ENCODE measurements around the gene MSI2.

Gene MSI2

DNA sequence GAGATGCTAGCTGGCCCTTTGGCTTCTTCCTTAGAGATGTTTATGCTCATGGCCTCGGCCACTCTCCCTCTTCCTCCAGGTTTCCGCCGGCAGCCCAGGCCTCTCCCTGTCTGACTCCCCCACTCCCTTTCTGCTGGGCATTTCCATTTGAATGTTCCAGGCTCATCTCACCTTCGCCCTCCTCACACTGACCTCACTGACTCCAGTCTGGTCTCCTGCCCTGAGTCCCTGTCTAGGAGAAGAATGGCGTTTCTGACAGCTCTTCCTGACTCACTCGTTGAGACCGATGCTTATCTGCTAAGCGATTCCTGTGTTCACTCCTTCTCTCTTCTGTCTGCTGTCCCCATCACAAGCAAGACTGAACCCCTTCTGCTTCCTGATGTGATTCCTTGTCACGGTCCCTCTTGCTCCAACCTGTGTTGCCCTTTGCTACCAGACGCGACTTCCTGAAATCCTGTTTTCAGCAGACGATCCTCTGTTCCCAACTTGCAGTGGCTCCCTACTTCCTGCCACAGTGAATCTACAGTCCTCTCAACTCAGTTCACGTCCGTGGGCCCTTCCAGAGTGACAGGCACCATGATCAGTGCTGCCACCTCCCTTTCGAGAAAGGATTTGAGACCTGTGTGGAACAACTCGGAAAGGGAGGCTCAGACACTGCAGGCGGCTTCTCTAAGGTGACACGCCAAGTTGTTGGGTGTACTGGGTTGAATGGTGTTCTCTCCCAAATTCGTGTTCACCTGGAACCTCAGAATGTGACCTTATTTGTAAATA, 176.4 kb downstream of the MSI2 start:
- peaks cover 43% of the 10 kb centered on the region; the same call in 1 of the 2 replicates for H3K79me2 ChIP-seq (ENCODE audit: insufficient read depth, low read length)
- no peaks in the 10 kb centered on the region; the same call in 1 of the 2 replicates for H4K20me1 ChIP-seq (ENCODE audit: low read depth, low read length)
- no peak overlapping the region for H2AFZ ChIP-seq (ENCODE audit: low read depth, low read length, severe bottlenecking)
- no peaks in the 10 kb centered on the region for H3K9me3 ChIP-seq (ENCODE audit: insufficient read depth, low read length)
- H3F3A ChIP-seq (ENCODE audit: insufficient read depth): no peaks in the 10 kb centered on the region
- H3K27me3 ChIP-seq (ENCODE audit: low read length): no peaks in the 10 kb centered on the region
- H3K4me3 ChIP-seq (ENCODE audit: insufficient read depth, low read length, poor library complexity, severe bottlenecking): no peak overlapping the region
- no peaks in the 10 kb centered on the region for H3K9me2 ChIP-seq (replicated peaks; ENCODE audit: insufficient read depth, low read length)
- H3K36me3 ChIP-seq (ENCODE audit: low read length): no peaks in the 10 kb centered on the region
- TF ChIP-seq EZH2phosphoT487 (conservative IDR thresholded peaks at IDR 0.05; ENCODE audit: low read length): no peak
- TF ChIP-seq, protein P1, sequence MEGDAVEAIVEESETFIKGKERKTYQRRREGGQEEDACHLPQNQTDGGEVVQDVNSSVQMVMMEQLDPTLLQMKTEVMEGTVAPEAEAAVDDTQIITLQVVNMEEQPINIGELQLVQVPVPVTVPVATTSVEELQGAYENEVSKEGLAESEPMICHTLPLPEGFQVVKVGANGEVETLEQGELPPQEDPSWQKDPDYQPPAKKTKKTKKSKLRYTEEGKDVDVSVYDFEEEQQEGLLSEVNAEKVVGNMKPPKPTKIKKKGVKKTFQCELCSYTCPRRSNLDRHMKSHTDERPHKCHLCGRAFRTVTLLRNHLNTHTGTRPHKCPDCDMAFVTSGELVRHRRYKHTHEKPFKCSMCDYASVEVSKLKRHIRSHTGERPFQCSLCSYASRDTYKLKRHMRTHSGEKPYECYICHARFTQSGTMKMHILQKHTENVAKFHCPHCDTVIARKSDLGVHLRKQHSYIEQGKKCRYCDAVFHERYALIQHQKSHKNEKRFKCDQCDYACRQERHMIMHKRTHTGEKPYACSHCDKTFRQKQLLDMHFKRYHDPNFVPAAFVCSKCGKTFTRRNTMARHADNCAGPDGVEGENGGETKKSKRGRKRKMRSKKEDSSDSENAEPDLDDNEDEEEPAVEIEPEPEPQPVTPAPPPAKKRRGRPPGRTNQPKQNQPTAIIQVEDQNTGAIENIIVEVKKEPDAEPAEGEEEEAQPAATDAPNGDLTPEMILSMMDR (IDR thresholded peaks at IDR 0.05; ENCODE audit: insufficient read depth, low read length, poor library complexity, severe bottlenecking): no peak
- H3K27ac ChIP-seq (ENCODE audit: low read depth, low read length): no peak overlapping the region
- H3K4me2 ChIP-seq (ENCODE audit: low read depth, low read length, poor library complexity, severe bottlenecking): no peak overlapping the region
- H3K9ac ChIP-seq (ENCODE audit: low read length): no peak overlapping the region

DNA sequence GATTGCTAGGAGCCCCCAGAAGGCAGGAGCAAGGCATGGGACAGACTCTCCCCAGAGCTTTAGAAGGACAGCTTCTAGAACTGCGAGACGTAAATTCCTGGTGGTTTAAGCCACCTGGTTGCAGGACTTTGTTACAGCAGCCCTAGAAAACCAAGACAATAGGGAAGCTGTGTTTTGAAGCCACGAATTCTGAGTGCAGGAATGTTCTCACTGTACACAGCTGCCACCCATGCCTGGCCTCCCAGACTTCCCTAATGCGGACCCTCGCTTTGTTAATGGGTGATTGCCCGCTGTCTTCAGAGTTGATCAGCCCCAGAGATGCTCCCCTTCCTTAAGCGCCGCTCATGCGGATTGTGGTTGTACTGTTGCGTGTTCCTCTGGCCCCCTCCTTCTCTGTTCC, 177.1 kb downstream of the MSI2 start:
- Histone ChIP-seq H3F3A (ENCODE audit: insufficient read depth) (no peaks in the 10 kb centered on the region), H2AFZ (ENCODE audit: low read depth, low read length, severe bottlenecking) (no peak overlapping the region), H3K4me3 (ENCODE audit: insufficient read depth, low read length, poor library complexity, severe bottlenecking) (no peak overlapping the region), H3K36me3 (ENCODE audit: low read length) (no peaks in the 10 kb centered on the region), H3K9me2 (replicated peaks; ENCODE audit: insufficient read depth, low read length) (no peaks in the 10 kb centered on the region), H3K9ac (ENCODE audit: low read length) (no peak overlapping the region), H3K27ac (ENCODE audit: low read depth, low read length) (no peak overlapping the region), H3K27me3 (ENCODE audit: low read length) (no peaks in the 10 kb centered on the region), H3K79me2 (ENCODE audit: insufficient read depth, low read length) (peaks cover 41% of the 10 kb centered on the region; the same call in 1 of the 2 replicates), H3K9me3 (ENCODE audit: insufficient read depth, low read length) (no peaks in the 10 kb centered on the region), H3K4me2 (ENCODE audit: low read depth, low read length, poor library complexity, severe bottlenecking) (no peak overlapping the region), H4K20me1 (ENCODE audit: low read depth, low read length) (no peaks in the 10 kb centered on the region; the same call in 1 of the 2 replicates)
- TF ChIP-seq, protein P1 (IDR thresholded peaks at IDR 0.05; ENCODE audit: insufficient read depth, low read length, poor library complexity, severe bottlenecking): no peak
- TF ChIP-seq EZH2phosphoT487 (conservative IDR thresholded peaks at IDR 0.05; ENCODE audit: low read length): no peak

DNA sequence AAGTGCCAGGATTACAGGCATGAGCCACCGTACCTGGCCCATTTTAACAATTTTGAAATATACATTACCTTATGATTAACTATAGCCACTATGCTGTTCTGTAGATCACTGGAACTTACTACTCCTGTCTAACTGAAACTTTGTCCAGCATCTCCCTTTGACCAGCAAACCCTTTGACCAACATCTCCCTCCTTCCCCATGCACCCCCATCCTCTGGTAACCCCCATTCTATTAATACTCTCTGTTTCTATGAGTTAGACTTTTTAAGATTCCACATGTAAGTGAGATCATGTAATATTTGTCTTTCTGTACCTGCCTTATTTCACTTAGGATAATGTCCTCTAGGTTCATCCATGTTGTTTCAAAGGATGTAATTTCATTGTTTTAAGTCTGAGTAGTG, 178.0 kb downstream of the MSI2 start:
- no peak overlapping the region for H3K27ac ChIP-seq (ENCODE audit: low read depth, low read length)
- no peaks in the 10 kb centered on the region for H3K27me3 ChIP-seq (ENCODE audit: low read length)
- H3K36me3 ChIP-seq (ENCODE audit: low read length): no peaks in the 10 kb centered on the region
- no peaks in the 10 kb centered on the region for H3F3A ChIP-seq (ENCODE audit: insufficient read depth)
- H3K9me2 ChIP-seq (replicated peaks; ENCODE audit: insufficient read depth, low read length): no peaks in the 10 kb centered on the region
- no peak overlapping the region for H3K4me3 ChIP-seq (ENCODE audit: insufficient read depth, low read length, poor library complexity, severe bottlenecking)
- peaks cover 36% of the 10 kb centered on the region for H3K79me2 ChIP-seq (ENCODE audit: insufficient read depth, low read length)
- TF ChIP-seq, protein P1 (IDR thresholded peaks at IDR 0.05; ENCODE audit: insufficient read depth, low read length, poor library complexity, severe bottlenecking): no peak
- no peak for TF ChIP-seq EZH2phosphoT487 (conservative IDR thresholded peaks at IDR 0.05; ENCODE audit: low read length)
- no peak overlapping the region for H3K9ac ChIP-seq (ENCODE audit: low read length)
- H3K9me3 ChIP-seq (ENCODE audit: insufficient read depth, low read length): no peaks in the 10 kb centered on the region
- no peak overlapping the region for H2AFZ ChIP-seq (ENCODE audit: low read depth, low read length, severe bottlenecking)
- no peaks in the 10 kb centered on the region; the same call in 1 of the 2 replicates for H4K20me1 ChIP-seq (ENCODE audit: low read depth, low read length)
- no peak overlapping the region for H3K4me2 ChIP-seq (ENCODE audit: low read depth, low read length, poor library complexity, severe bottlenecking)

All from SU-DHL-6 (cell line).